Activated effector memory CD4-positive, alpha-beta T cell treated with anti-CD3 and anti-CD28 coated beads, Interleukin-2, amount 50 U/mL, for 16 hours (primary cell): ENCODE measurements around the gene PTPRN2.

ENCODE experiments used
- DNase-seq: peaks from one replicate; pipeline ENCODE4 v3.0.0-alpha.2; 2020

The PTPRN2 gene

GRCh38 chr7:157884461-157885062, 703.1 kb downstream of the PTPRN2 start:
- no peak for DNase-seq

DNA sequence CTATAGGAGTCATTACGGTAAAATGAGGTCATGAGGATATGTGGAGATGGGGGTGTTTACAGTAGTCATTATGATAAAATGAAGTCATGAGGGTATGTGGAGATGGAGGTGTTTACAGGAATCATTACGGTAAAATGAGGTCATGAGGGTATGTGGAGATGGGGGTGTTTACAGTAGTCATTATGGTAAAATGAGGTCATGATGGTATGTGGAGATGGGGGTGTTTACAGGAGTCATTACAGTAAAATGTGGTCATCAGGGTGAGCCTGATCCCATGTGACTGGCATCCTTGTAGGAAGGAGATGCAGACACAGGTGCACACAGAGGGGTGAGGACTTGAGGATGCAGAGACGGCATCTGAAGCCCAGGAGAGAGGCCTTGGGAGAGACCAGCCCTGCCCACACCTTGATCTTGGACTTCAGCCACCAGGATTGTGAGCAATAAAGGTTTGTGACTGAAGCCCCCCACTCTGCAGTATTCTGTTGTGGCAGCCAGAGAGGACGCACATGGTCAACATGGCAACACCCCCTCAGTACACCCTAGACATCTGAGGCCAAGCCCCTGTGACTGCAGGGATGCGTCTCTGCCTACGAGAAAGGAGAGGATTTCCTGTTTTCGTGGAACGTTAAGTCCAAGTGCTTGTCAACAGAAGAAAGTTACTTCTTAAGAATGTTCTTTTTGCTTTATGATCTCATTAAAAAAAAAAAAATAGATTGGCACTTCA, 706.4 kb downstream of the PTPRN2 start:
- no peak for DNase-seq

- DNase-seq: no peak
Measured at GRCh38 chr7:157879391-157879790, 708.2 kb downstream of the PTPRN2 start.

- no peak for DNase-seq
Measured at GRCh38 chr7:157877298-157878090, 710.1 kb downstream of the PTPRN2 start.

DNA sequence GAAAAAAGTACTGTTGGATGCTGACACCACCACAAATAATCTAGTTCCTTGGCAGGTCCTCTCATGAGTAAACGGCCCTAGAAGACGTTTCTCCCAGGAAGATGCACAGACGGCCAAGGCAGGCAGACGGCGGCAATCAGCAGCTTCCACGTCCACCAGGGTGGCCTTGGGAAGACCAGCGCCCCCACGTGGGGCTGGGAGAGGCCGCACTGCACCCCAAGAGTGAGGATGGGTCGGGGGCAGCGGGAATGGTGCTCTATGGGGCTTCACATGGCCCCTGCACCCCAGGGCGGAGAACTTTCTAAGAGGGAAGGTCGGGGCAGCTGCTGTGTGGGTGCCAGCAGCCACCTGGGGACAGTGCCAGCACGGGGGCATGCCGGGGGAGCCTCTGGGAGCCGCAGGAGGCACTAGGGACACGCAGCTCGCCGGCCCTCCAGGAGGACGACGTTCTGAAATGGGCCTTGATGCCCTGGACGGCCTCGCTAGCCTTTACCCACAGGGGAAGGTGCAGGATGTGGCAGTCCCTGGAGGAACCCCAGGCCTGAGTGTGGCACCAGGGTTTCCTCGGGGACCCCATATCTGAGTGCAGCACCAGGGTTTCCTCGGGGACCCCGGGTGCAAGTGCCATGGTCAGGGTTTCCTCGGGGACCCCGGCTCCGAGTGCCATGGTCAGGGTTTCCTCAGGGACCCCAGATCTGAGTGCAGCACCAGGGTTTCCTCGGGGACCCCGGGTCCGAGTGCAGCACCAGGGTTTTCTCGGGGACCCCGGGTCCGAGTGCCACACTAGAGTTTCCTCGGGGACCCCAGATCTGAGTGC, 710.9 kb downstream of the PTPRN2 start:
- DNase-seq: no peak

DNA sequence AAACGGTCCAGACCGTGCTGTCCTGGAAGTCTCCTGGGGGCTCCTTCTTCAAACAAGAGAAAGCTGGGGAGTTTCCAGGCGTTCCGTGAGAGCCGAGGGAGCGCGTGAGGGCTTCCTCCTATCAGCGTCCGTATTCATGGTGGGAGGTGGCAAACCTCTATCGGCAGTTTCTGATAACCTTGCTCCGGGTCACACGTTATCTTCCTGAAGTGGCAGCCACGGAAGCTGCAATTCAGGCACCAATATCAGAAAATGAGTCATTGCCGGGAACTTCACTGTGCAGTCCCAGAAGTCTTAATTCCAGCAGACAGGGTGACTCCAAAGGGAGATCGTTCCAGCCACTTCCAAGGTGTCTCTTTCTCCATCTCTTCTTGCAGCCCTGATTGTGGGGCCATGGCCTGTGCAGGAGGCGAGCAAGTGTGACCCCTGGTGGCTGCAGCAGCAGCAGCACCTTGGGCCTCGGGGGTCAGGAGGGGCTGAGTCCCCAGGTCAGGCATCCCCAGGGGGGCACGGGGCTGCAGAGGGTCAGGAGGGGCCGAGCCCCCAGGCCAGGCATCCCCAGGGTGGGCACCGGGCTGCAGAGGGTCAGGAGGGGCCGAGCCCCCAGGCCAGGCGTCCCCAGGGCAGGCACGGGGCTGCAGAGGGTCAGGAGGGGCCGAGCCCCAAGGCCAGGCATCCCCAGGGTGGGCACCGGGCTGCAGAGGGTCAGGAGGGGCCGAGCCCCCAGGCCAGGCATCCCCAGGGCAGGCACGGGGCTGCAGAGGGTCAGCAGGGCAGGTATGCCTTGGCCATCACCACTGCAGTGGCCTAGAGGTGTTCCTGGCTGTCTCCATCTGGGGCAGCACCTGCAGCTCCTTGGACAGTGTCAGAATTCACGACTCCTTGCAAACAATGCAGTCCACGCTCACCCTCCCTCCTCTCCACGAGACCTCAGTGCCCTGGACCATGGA, 712.1 kb downstream of the PTPRN2 start:
- DNase-seq: peak; percentile 82

DNA sequence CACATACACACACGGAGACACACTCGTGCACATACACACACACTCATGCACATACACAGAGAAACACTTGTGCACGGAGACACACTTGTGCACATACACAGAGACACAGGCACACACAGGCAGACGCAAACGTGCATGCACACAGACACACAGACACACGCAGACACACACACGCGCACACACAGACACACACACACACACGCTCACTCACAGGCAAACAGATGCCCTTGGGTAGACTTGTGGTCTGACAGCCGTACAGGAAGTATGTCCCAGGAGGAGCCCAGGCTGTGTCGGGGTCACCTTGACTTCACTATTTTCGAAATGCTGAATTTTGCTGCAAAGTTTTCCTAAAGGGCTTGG, 712.8 kb downstream of the PTPRN2 start:
- no peak for DNase-seq

DNA sequence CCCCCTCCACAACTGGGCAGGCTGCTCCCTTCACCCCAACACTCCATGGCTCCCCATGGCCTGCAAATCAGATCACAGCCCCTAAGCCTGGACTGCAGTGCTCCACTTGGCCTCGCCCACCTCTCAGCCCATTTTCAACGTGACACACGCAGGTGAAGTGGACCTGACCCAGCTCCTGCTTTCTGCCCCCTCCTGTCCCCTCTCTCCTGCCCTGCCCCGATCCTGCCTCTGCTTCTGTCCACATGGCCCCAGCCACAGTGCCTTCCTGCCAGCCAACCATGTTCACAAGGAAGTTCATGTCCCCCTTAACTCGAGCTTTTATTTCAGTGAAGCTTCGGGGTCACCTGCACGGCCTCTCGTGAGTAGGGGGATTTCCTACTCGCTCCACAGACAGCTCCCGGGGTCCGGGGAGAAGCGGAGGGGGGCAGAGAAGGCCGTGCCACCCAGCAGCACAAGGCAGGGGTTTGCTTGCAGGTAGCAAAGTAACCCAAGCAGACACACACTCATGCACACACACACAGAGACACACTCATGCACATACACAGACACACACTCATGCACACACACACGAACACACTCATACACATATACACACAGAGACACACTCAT, 713.3 kb downstream of the PTPRN2 start:
- DNase-seq: no peak

DNA sequence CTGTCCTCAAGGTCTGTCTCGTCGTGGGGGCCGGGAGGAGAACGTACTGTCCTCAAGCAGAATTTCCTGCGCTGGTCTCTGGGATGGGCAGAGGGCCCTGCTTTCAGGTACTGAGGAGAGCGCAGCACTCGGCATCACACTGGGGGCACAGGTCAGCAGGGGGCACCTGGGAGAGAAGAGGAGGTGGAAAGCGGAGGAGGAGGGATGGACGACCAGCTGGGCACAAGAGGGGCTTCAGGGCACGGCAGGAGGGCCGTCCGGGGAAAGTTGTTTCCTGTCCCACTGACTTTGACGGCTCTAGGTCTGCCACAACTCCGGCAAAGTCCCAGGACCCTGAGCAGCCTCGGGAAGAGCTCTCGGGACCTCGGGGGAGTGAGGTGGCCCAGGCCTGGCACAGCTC, 714.0 kb downstream of the PTPRN2 start:
- DNase-seq: no peak

- DNase-seq: no peak
Measured at GRCh38 chr7:157873181-157873580, 714.4 kb downstream of the PTPRN2 start.

DNA sequence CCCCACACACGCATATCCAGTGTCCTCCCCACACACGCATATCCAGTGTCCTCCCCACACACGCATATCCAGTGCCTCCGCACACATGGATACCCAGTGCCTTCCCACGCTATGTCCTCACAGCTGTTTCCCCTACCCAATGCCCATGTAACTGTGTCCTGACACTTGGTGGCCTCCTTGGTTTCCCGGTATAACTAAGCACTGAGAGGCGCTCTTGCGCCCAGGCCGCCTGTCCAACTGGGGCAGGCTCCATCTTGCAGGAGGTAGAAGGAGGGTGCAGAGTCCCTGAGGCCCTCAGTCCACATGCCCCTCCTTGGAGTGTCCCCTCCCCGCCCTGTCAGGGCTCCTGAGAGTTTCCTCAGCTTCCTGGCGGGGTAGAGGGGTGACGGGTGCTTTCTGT, 715.2 kb downstream of the PTPRN2 start:
- no peak for DNase-seq

DNA sequence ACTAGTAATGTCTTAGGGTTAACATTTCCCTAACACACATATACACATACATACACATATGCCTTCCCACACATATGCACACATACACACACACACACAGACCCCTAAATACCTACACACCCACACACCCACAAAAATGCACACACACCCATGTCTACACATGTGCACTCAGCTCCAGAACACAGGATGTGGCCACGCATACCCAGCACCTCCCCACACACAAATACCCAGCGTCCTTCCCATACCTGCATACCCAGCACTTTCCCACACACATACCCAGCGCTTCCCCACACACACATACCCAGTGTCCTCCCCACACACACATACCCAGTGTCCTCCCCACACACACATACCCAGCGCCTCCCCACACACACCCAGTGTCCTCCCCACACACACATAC, 715.9 kb downstream of the PTPRN2 start:
- no peak for DNase-seq

DNA sequence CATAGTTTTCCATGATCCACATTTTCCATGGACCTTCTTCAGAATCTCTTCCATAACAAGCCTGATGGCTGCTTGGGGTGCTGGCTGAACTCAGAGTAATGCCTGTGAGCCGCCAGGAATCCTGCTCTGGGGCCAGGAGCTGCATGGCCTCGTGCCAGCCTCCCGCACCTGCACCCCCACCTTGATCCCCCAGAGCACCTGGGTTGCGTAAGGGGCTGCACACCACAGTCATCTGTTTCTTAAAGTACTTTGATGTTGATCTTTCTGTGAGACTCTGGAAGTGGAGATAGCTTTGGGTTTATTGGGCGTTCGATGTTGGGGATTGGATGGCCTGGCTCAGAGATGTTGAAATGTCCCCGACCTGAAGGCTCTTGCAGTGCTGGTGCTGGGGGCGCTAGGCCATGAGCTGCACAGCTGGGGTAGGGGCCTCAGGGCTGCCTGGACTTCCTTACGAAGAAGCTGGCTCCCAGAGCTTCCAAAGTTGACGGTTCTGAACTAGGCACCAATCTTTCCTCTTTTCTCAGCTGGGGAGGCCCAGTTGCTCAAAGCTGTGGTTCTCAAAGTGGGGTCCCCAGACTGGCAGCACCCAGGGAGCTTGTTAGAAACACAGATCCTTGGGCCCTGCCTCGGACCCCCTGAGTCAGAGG, 716.9 kb downstream of the PTPRN2 start:
- no peak for DNase-seq

GRCh38 chr7:157869793-157870192, 717.8 kb downstream of the PTPRN2 start:
- no peak for DNase-seq

- no peak for DNase-seq
Measured at GRCh38 chr7:157867685-157868305, 719.8 kb downstream of the PTPRN2 start.

DNA sequence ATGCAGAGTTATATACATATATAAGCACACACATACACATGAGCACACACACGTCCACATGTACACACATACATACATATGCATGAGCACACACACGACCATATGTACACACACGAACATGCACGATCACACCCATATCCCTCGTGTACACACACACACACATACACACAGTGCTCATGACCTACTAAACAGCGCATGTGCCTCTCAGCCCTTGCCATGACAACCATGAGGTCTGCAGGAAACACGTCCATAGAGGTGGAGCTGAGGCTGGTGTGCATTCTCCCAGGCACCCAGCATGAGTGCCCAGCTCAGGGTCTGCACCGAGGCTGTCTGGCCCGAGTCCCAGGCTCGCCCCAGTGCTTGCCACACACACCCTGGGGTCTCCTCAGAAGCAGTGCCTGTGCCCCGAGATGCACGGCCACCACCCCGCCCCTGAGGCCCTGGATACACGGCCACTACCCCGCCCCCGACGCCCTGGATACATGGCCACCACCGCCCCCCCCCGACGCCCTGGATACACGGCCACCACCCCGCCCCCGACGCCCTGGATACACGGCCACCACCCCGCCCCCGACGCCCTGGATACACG, 721.2 kb downstream of the PTPRN2 start:
- DNase-seq: no peak

DNA sequence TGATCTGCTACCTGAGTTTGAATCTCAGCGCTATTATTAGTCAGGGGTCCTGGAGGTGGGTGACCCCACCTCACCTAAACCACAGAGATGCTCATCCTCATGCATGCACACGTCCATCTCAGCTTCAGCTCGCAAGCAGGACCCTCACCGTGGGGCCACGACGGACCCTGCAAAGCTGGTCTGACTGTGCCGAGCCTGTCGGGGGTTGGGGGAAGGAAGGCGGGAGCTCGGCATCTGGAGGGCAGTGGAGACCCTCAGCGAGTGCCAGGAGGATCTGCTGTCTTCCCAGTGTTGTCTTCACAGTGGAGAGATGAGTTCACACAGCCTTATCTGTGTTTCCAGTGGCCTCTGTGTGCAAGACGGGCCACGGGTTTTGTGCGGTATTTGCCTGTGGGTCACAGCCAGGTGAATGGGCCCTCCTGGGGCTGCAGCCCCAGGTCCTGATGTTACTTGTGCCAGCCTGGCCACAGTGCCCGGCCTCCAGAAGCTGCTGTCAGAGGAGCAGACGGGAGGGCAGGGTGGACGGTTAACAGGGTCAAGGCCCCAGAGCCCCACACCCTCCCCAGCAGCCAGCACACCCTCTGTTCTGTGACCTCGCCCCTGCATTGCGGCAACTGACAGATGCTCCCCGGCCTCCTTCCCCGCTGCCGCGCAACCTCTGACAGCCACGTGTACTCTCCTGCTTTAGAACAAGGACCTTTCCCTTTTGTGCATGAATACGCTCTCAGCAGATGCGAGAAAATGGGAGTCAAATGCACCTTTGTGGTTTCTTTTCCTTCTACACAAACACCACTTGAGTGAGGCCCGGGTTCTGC, 722.1 kb downstream of the PTPRN2 start:
- no peak for DNase-seq

- DNase-seq: no peak
Measured at GRCh38 chr7:157864911-157865310, 722.7 kb downstream of the PTPRN2 start.
